Activated T-helper 2 cell treated with anti-CD3 and anti-CD28 coated beads, Interferon-gamma antibody, Interleukin-2, Interleukin-4, amounts not matched to agents 10 μg/mL and 5 μg/mL and 100 μg/mL, durations not matched to agents 14 hours and 24 hours and 36 hours (primary cell): ENCODE data around the gene ZBTB46. TPM values are rescaled to one million over a fixed set of nuclear protein-coding genes. Genes with fewer than 3 reads are reported as not detected.

Source experiments
- DNase-seq: peaks from one replicate; pipeline ENCODE4 v3.0.0; 2021; ENCODE audit warnings: low spot score
- H3K27ac Mint-ChIP-seq: one replicate; pipeline ENCODE4 v1.8.0; 2021; ENCODE audit warnings: mixed read lengths
- H3K27me3 Mint-ChIP-seq: one replicate; pipeline ENCODE4 v1.8.0; 2021; ENCODE audit warnings: low read depth, mixed read lengths
- H3K36me3 Mint-ChIP-seq: one replicate; pipeline ENCODE4 v1.8.0; 2021; ENCODE audit warnings: low read depth, mixed read lengths
- H3K4me1 Mint-ChIP-seq: one replicate; pipeline ENCODE4 v1.8.0; 2021; ENCODE audit warnings: low read depth, mixed read lengths
- H3K4me3 Mint-ChIP-seq: one replicate; pipeline ENCODE4 v1.8.0; 2021; ENCODE audit warnings: low read depth, mild to moderate bottlenecking, moderate library complexity, mixed read lengths
- H3K9me3 Mint-ChIP-seq: one replicate; pipeline ENCODE4 v1.8.0; 2021; ENCODE audit warnings: mixed read lengths
- intact Hi-C: fragments of 100-400 bp; cut with micrococcal nuclease; formaldehyde crosslinking; loops from one replicate; pipeline ENCODE4 v1.15.1; 2023
- total RNA-seq: library from RNA; stranded (reverse); gene quantifications from 2 replicates; pipeline ENCODE4 v1.2.3, GENCODE V29; 2022

Gene ZBTB46
- total RNA-seq, 1 donor from 2014 or later = 1.1 TPM

- Mint-ChIP-seq H3K27me3 (no peaks in the 10 kb centered on the region), H3K9me3 (no peaks in the 10 kb centered on the region), H3K27ac (no peak overlapping the region), H3K36me3 (peaks cover 15% of the 10 kb centered on the region), H3K4me3 (no peak overlapping the region), H3K4me1 (no peaks in the 10 kb centered on the region)
- no peak for DNase-seq
- intact Hi-C loops = no loop called here
These were observed 132.2 kb downstream of the ZBTB46 start for GRCh38 chr20:63698739-63699465.

GRCh38 chr20:63697868-63698545 is 133.1 kb downstream of the ZBTB46 start:
- Mint-ChIP-seq H3K4me3 (no peak overlapping the region), H3K36me3 (peaks cover 17% of the 10 kb centered on the region), H3K27me3 (peaks cover 1% of the 10 kb centered on the region), H3K4me1 (no peaks in the 10 kb centered on the region), H3K9me3 (no peaks in the 10 kb centered on the region), H3K27ac (no peak overlapping the region)
- intact Hi-C loops = no loop called here
- DNase-seq = no peak

GRCh38 chr20:63697357-63697867 is 133.7 kb downstream of the ZBTB46 start:
- no peak for DNase-seq
- intact Hi-C loops = no loop called here
- H3K9me3 Mint-ChIP-seq = no peaks in the 10 kb centered on the region
- peaks cover 1% of the 10 kb centered on the region for H3K27me3 Mint-ChIP-seq
- peaks cover 20% of the 10 kb centered on the region for H3K36me3 Mint-ChIP-seq
- no peaks in the 10 kb centered on the region for H3K4me1 Mint-ChIP-seq
- H3K4me3 Mint-ChIP-seq = no peak overlapping the region
- no peak overlapping the region for H3K27ac Mint-ChIP-seq

- Mint-ChIP-seq H3K36me3 (peaks cover 21% of the 10 kb centered on the region), H3K4me3 (no peak within 1 kb of the TSS), H3K9me3 (no peaks in the 10 kb centered on the region), H3K27me3 (peaks cover 1% of the 10 kb centered on the region), H3K4me1 (no peaks in the 10 kb centered on the region), H3K27ac (no peak within 1 kb of the TSS)
- intact Hi-C loops = no loop called here
- DNase-seq = no peak
These were observed 134.3 kb downstream of the ZBTB46 start, which contains the start of gene TNFRSF6B for GRCh38 chr20:63696628-63697356. Gene TNFRSF6B (plus strand): TSS chr20:63696652. CDS start chr20:63696768, 116 bp downstream.

- no peaks in the 10 kb centered on the region for H3K4me1 Mint-ChIP-seq
- peaks cover 1% of the 10 kb centered on the region for H3K27me3 Mint-ChIP-seq
- peaks cover 21% of the 10 kb centered on the region for H3K36me3 Mint-ChIP-seq
- H3K27ac Mint-ChIP-seq = no peak overlapping the region
- intact Hi-C loops = no loop called here
- no peak for DNase-seq
- no peak overlapping the region for H3K4me3 Mint-ChIP-seq
- H3K9me3 Mint-ChIP-seq = no peaks in the 10 kb centered on the region
These were observed 134.8 kb downstream of the ZBTB46 start for GRCh38 chr20:63696306-63696627.

- DNase-seq = no peak
- Mint-ChIP-seq H3K36me3 (peaks cover 21% of the 10 kb centered on the region), H3K9me3 (no peaks in the 10 kb centered on the region), H3K27ac (no peak overlapping the region), H3K27me3 (peaks cover 1% of the 10 kb centered on the region), H3K4me1 (no peaks in the 10 kb centered on the region), H3K4me3 (no peak overlapping the region)
- intact Hi-C loops = no loop called here
These were observed 135.4 kb downstream of the ZBTB46 start for GRCh38 chr20:63695424-63696305.

GRCh38 chr20:63694584-63695423 is 136.3 kb downstream of the ZBTB46 start:
- no peak for DNase-seq
- intact Hi-C loops = no loop called here
- no peak overlapping the region for H3K4me3 Mint-ChIP-seq
- peaks cover 1% of the 10 kb centered on the region for H3K27me3 Mint-ChIP-seq
- H3K27ac Mint-ChIP-seq = no peak overlapping the region
- peaks cover 21% of the 10 kb centered on the region for H3K36me3 Mint-ChIP-seq
- no peaks in the 10 kb centered on the region for H3K4me1 Mint-ChIP-seq
- H3K9me3 Mint-ChIP-seq = no peaks in the 10 kb centered on the region

- Mint-ChIP-seq H3K9me3 (no peaks in the 10 kb centered on the region), H3K27me3 (peaks cover 1% of the 10 kb centered on the region), H3K36me3 (peaks cover 17% of the 10 kb centered on the region), H3K27ac (peak overlapping the region; percentile 57), H3K4me3 (no peak overlapping the region), H3K4me1 (no peaks in the 10 kb centered on the region)
- intact Hi-C loops = no loop called here
- DNase-seq = no peak
These were observed 137.1 kb downstream of the ZBTB46 start for GRCh38 chr20:63693733-63694583.

Other genes with a start within 250 kb of the ZBTB46 start
- 12.4 and 13.6 TPM in 2 replicates for gene GMEB2, start 204.2 kb downstream of the ZBTB46 start, total RNA-seq
- gene STMN3, start 177.8 kb downstream of the ZBTB46 start, total RNA-seq = 6.5 and 7.1 TPM in 2 replicates
- gene RTEL1, start 173.0 kb downstream of the ZBTB46 start, total RNA-seq = 44.0 and 46.9 TPM in 2 replicates
- not detected in 2 replicates for gene TNFRSF6B, start 134.6 kb downstream of the ZBTB46 start, total RNA-seq
- gene ARFRP1, start 123.3 kb downstream of the ZBTB46 start, total RNA-seq = 59.0 and 59.1 TPM in 2 replicates
- gene ZGPAT, start 123.2 kb downstream of the ZBTB46 start, total RNA-seq = 29.0 and 36.1 TPM in 2 replicates
- gene LIME1, start 94.6 kb downstream of the ZBTB46 start, total RNA-seq = 15.7 TPM in 2 replicates
- gene SLC2A4RG, start 91.5 kb downstream of the ZBTB46 start, total RNA-seq = 48.3 and 53.0 TPM in 2 replicates
- gene ABHD16B, start 30.2 kb upstream of the ZBTB46 start, total RNA-seq = 0.16 TPM in 1 of 2 replicates, not detected in the other
- gene TPD52L2, start 34.0 kb upstream of the ZBTB46 start, total RNA-seq = 62.5 and 66.7 TPM in 2 replicates
- 38.1 and 40.0 TPM in 2 replicates for gene DNAJC5, start 63.9 kb upstream of the ZBTB46 start, total RNA-seq
- gene UCKL1, start 125.2 kb upstream of the ZBTB46 start, total RNA-seq = 48.7 and 51.2 TPM in 2 replicates
- gene ZNF512B, start 138.7 kb upstream of the ZBTB46 start, total RNA-seq = 26.2 and 27.0 TPM in 2 replicates
- 23.4 and 25.3 TPM in 2 replicates for gene SAMD10, start 148.4 kb upstream of the ZBTB46 start, total RNA-seq
- gene PRPF6, start 149.9 kb upstream of the ZBTB46 start, total RNA-seq = 68.9 and 70.3 TPM in 2 replicates
- 3.8 and 4.3 TPM in 2 replicates for gene C20orf204, start 204.9 kb upstream of the ZBTB46 start, total RNA-seq
- gene SOX18, start 218.4 kb upstream of the ZBTB46 start, total RNA-seq = 1.0 and 1.1 TPM in 2 replicates
- 49.0 and 49.9 TPM in 2 replicates for gene TCEA2, start 231.9 kb upstream of the ZBTB46 start, total RNA-seq
- 42.0 and 43.3 TPM in 2 replicates for gene RGS19, start 248.3 kb upstream of the ZBTB46 start, total RNA-seq
- 0.32 and 0.41 TPM in 2 replicates for gene OPRL1, start 248.8 kb upstream of the ZBTB46 start, total RNA-seq